Coronary artery (tissue), 2 donors: ENCODE results near the gene KATNIP.

Experiments used
- DNase-seq: peaks from one replicate; pipeline ENCODE4 v3.0.0-alpha.2; 2017; ENCODE audit warnings: low spot score
- H3K27ac ChIP-seq, 2 donors: fragments of 200-600 bp; sonication (generic); one replicate each; pipeline ENCODE4 v1.5.1; 2016 to 2019
- H3K4me3 ChIP-seq: fragments of 200-600 bp; sonication (generic); 2 replicates; pipeline ENCODE4 v1.5.1; 2016; ENCODE audit warnings: mild to moderate bottlenecking, moderate library complexity
- CTCF ChIP-seq: fragments of 200-600 bp; sonication (generic); IDR thresholded peaks from one replicate; pipeline ENCODE4 v1.5.1; 2019; ENCODE audit warnings: antibody characterized with exemption

The KATNIP gene

GRCh38 chr16:27511657-27512448 is 38.1 kb upstream of the KATNIP start:
- no peak overlapping the region for H3K27ac ChIP-seq
- H3K4me3 ChIP-seq, result no peak overlapping the region
- no peak for DNase-seq
- no peak for TF ChIP-seq CTCF

GRCh38 chr16:27514806-27515205 is 35.1 kb upstream of the KATNIP start:
- no peak overlapping the region for H3K27ac ChIP-seq
- TF ChIP-seq CTCF, result no peak
- DNase-seq, result no peak

DNA sequence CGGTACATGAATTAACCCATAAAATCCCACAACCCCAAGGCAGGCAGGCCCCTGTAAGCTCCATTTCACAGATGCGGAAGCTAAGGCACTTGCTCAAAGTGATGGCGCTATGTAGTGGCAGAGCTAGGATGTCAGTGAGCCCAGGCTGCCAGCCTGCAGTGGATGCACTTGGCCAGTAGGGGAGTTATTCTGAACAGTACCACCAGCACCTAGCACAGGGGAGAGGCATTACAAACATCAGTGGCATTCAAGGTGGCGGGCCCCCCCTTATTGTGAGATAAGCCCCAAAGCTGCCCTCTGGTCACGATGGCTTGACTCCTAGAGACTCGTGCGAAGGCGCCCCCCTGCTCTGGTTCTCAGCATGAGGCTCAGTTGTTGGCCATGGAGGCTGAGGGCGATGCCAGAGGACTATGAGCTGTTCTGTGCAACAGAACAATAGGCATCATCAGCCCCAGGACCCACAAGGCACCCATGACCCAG is 34.0 kb upstream of the KATNIP start:
- Histone ChIP-seq H3K4me3 (no peak overlapping the region), H3K27ac (no peak overlapping the region)
- DNase-seq, result no peak
- no peak for TF ChIP-seq CTCF

More at GRCh38 chr16:27514806-27515205, 35.1 kb upstream of the KATNIP start:
- no peak overlapping the region for H3K4me3 ChIP-seq

GRCh38 chr16:27516365-27516764 is 33.6 kb upstream of the KATNIP start:
- TF ChIP-seq CTCF, result no peak
- DNase-seq, result no peak
- H3K4me3 ChIP-seq, result no peak overlapping the region
- H3K27ac ChIP-seq, result no peak overlapping the region

GRCh38 chr16:27517664-27518063 is 32.3 kb upstream of the KATNIP start:
- H3K4me3 ChIP-seq, result no peak overlapping the region
- DNase-seq, result no peak
- TF ChIP-seq CTCF, result no peak
- no peak overlapping the region for H3K27ac ChIP-seq

DNA sequence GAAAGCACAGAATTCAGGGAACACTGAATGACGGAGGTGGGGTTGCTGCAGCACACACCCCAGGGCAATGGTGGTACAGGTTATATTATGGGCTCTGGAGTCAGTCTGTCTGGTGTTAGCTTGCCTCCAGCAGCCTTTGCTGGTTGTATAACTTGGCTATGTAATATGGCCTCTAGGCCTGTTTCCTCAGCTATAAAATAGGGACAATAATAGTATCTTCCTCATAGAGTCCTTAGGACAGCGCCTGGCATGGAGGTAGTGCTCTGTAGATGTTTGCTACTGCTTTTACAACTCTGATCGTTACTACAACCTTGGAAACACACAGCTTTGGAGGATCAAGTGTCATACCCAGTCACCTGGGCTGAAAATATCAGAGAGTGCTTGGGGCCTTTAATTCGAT is 31.7 kb upstream of the KATNIP start:
- DNase-seq, result no peak
- H3K27ac ChIP-seq, result no peak overlapping the region
- no peak overlapping the region for H3K4me3 ChIP-seq
- TF ChIP-seq CTCF, result no peak
